H9 (cell line): ENCODE measurements around the gene DPH1. TPM values are rescaled to one million over a fixed set of nuclear protein-coding genes. Genes with fewer than 3 reads are reported as not detected.
A peak's percentile ranks its signal among the peaks of the same experiment; 100 is the strongest.

Experiments used
- DNase-seq: peaks from one replicate; pipeline ENCODE4 v3.0.0-alpha.2; 2017
- H2AFZ ChIP-seq: one replicate; pipeline ENCODE4 v1.6.1; 2013; ENCODE audit warnings: mild to moderate bottlenecking, low read length, control low read depth, moderate library complexity
- H2AK5ac ChIP-seq: 2 replicates; pipeline ENCODE4 v1.6.1; 2013; ENCODE audit warnings: low read length, control low read depth, mixed read lengths; ENCODE audit not compliant: insufficient read length
- H2BK120ac ChIP-seq: one replicate; pipeline ENCODE4 v1.6.1; 2013; ENCODE audit warnings: low read depth, mild to moderate bottlenecking, low read length, control low read depth, inconsistent platforms; ENCODE audit not compliant: poor library complexity, severe bottlenecking
- H2BK12ac ChIP-seq: 2 replicates; pipeline ENCODE4 v1.6.1; 2013; ENCODE audit warnings: low read length, control low read depth, mixed read lengths, low read depth; ENCODE audit not compliant: insufficient read length
- H2BK15ac ChIP-seq: 2 replicates; pipeline ENCODE4 v1.6.1; 2013; ENCODE audit warnings: low read depth, low read length, control low read depth
- H2BK20ac ChIP-seq: one replicate; pipeline ENCODE4 v1.6.1; 2013; ENCODE audit warnings: low read depth, mild to moderate bottlenecking, low read length, control low read depth, inconsistent platforms; ENCODE audit not compliant: poor library complexity, severe bottlenecking
- H2BK5ac ChIP-seq: 2 replicates; pipeline ENCODE4 v1.6.1; 2013; ENCODE audit warnings: low read length, control low read depth, mixed read lengths; ENCODE audit not compliant: insufficient read length
- H3K14ac ChIP-seq: 2 replicates; pipeline ENCODE4 v1.6.1; 2013; ENCODE audit warnings: low read length, control low read depth; ENCODE audit not compliant: insufficient read depth
- H3K18ac ChIP-seq: 2 replicates; pipeline ENCODE4 v1.6.1; 2013; ENCODE audit warnings: low read depth, mild to moderate bottlenecking, mixed read lengths, low read length, control low read depth; ENCODE audit not compliant: insufficient read length
- H3K23ac ChIP-seq: 2 replicates; pipeline ENCODE4 v1.6.1; 2013; ENCODE audit warnings: low read length, control low read depth, mixed read lengths, low read depth; ENCODE audit not compliant: insufficient read length
- H3K23me2 ChIP-seq: 2 replicates; pipeline ENCODE4 v1.6.1; 2013; ENCODE audit warnings: low read depth, mild to moderate bottlenecking, mixed read lengths, low read length, control low read depth; ENCODE audit not compliant: insufficient read length, poor library complexity, severe bottlenecking
- H3K27ac ChIP-seq: 2 replicates; pipeline ENCODE4 v1.5.1; 2013; ENCODE audit warnings: low read length, control low read depth, mixed read lengths, low read depth; ENCODE audit not compliant: insufficient read length
- H3K27me3 ChIP-seq: 2 replicates; pipeline ENCODE4 v1.6.1; 2013; ENCODE audit warnings: low read length, control low read depth, inconsistent platforms; ENCODE audit not compliant: insufficient read depth
- H3K4ac ChIP-seq: 2 replicates; pipeline ENCODE4 v1.6.1; 2013; ENCODE audit warnings: low read depth, mild to moderate bottlenecking, control low read depth, inconsistent platforms, low read length, moderate library complexity
- H3K4me1 ChIP-seq: 2 replicates; pipeline ENCODE4 v1.6.1; 2013; ENCODE audit warnings: low read length, control low read depth, inconsistent platforms; ENCODE audit not compliant: insufficient read depth
- H3K4me2 ChIP-seq: 2 replicates; pipeline ENCODE4 v1.6.1; 2013; ENCODE audit warnings: low read length, control low read depth, mixed read lengths; ENCODE audit not compliant: insufficient read length, insufficient read depth
- H3K56ac ChIP-seq: 2 replicates; pipeline ENCODE4 v1.6.1; 2013; ENCODE audit warnings: low read depth, mild to moderate bottlenecking, mixed read lengths, low read length, control low read depth; ENCODE audit not compliant: insufficient read length
- H3K79me1 ChIP-seq: 2 replicates; pipeline ENCODE4 v1.6.1; 2013; ENCODE audit warnings: low read depth, mild to moderate bottlenecking, moderate library complexity, low read length, control low read depth, inconsistent platforms; ENCODE audit not compliant: insufficient read depth, poor library complexity, severe bottlenecking
- H3K79me2 ChIP-seq: 2 replicates; pipeline ENCODE4 v1.6.1; 2013; ENCODE audit warnings: low read length, control low read depth, inconsistent platforms; ENCODE audit not compliant: insufficient read depth
- H3K9ac ChIP-seq: 2 replicates; pipeline ENCODE4 v1.6.1; 2013; ENCODE audit warnings: low read length, control low read depth, mixed read lengths; ENCODE audit not compliant: insufficient read length; ENCODE audit errors: extremely low read depth
- H3K9me3 ChIP-seq: one replicate; pipeline ENCODE4 v1.6.1; 2013; ENCODE audit warnings: low read depth, low read length, inconsistent platforms; ENCODE audit not compliant: control insufficient read depth
- H3T11ph ChIP-seq: one replicate; pipeline ENCODE4 v1.6.1; 2013; ENCODE audit warnings: mild to moderate bottlenecking, low read length, control low read depth, inconsistent platforms
- H4K20me1 ChIP-seq: one replicate; pipeline ENCODE4 v1.6.1; 2013; ENCODE audit not compliant: control insufficient read depth, insufficient read length, insufficient read depth
- H4K5ac ChIP-seq: 2 replicates; pipeline ENCODE4 v1.6.1; 2013; ENCODE audit warnings: low read depth, mild to moderate bottlenecking, mixed read lengths, low read length, control low read depth; ENCODE audit not compliant: insufficient read length
- H4K8ac ChIP-seq: replicated peaks from 2 replicates; pipeline ENCODE4 v1.6.1; 2013; ENCODE audit warnings: low read length, control low read depth, mixed read lengths, low read depth; ENCODE audit not compliant: insufficient read length
- H4K91ac ChIP-seq: 2 replicates; pipeline ENCODE4 v1.6.1; 2013; ENCODE audit warnings: low read depth, mild to moderate bottlenecking, moderate library complexity, mixed read lengths, low read length, control low read depth; ENCODE audit not compliant: insufficient read length
- H3K27ac Mint-ChIP-seq, 3 experiments: 2 replicates in 2 of 3; 3 replicates in 1 of 3; pipeline ENCODE4 v1.8.0; 2020 to 2021; ENCODE audit warnings: mixed read lengths in 3 of 3, mild to moderate bottlenecking in 1 of 3, moderate library complexity in 1 of 3
- H3K27me3 Mint-ChIP-seq: 2 replicates; pipeline ENCODE4 v1.8.0; 2021; ENCODE audit warnings: low read depth, mild to moderate bottlenecking, moderate library complexity, mixed read lengths
- H3K36me3 Mint-ChIP-seq, 3 experiments: 2 replicates in 2 of 3; 3 replicates in 1 of 3; pipeline ENCODE4 v1.8.0; 2020 to 2021; ENCODE audit warnings: low read depth in 3 of 3, mixed read lengths in 3 of 3; ENCODE audit not compliant: insufficient read depth in 1 of 3
- H3K4me1 Mint-ChIP-seq, 2 experiments: 2 replicates each; pipeline ENCODE4 v1.8.0; 2020; ENCODE audit warnings: mixed read lengths in 2 of 2
- H3K4me3 Mint-ChIP-seq, 2 experiments: 2 replicates in 1 of 2; 3 replicates in 1 of 2; pipeline ENCODE4 v1.8.0; 2020 to 2021; ENCODE audit warnings: mild to moderate bottlenecking in 2 of 2, mixed read lengths in 2 of 2, moderate library complexity in 1 of 2
- H3K9me3 Mint-ChIP-seq, 2 experiments: 2 replicates in 1 of 2; 3 replicates in 1 of 2; pipeline ENCODE4 v1.8.0; 2020; ENCODE audit warnings: mild to moderate bottlenecking in 2 of 2, mixed read lengths in 2 of 2, moderate library complexity in 1 of 2
- CTCF ChIP-seq: fragments of 200-600 bp; sonication (generic); conservative IDR thresholded peaks from 3 replicates; pipeline ENCODE4 v1.8.0; 2021; ENCODE audit warnings: antibody characterized with exemption, mild to moderate bottlenecking
- WGBS: extraction: QIAGEN DNeasy Blood & Tissue Kit; methylation state at CpG from one replicate; pipeline ENCODE4 v1.1.7; 2013; ENCODE audit warnings: missing lambda C conversion rate, low lambda C conversion rate, mixed read lengths; ENCODE audit not compliant: insufficient read length; ENCODE audit errors: extremely low coverage; 5-methylcytosine and 5-hydroxymethylcytosine counted together
- total RNA-seq: library from RNA; stranded (reverse); gene quantifications from 2 replicates; pipeline ENCODE4 v1.2.1, GENCODE V29; 2021

The DPH1 gene
- total RNA-seq, 1 experiment from 2014 or later: 27.5 TPM

DNA sequence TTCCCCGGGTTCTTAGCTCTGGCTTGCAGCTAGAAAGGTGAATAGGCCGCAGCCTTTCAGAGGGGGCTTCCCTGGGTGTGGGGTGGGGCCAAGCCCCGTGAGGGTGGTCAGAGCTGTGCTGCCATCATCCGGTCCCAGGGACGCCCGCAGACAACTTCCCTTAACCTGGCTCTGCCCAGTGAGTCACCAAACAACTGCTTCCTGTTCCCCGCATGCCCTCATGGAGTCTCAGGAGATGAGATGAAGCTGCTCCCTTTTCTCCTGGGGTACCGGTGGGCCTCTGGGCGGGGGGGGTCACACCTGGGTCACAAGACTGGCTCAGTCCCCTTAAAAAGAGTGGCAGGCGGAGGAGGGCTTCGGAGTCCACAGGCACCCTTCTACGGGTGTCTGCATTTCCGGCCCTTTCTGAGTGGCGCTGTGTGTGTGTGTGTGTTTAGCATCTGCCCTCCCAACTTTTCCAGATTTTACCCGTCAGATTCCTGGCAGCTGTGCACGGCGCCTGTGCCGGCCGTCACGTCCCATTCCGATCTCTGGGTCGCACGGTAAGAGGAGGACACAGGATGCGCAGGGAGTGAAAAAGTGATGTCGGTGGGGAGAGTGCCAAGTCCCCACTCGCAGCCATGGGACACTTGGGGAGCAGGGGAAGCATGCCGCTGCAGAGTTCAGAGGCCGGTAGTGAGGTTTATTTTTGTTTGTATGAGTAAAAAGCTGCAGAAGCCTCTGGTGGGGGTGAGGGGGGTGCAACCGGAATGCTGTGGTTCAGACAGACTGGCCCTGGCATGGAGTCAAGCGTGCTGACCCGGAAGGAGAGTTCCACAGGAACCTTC is 41.7 kb downstream of the DPH1 start:
- no peaks in the 10 kb centered on the region for H3K9me3 Mint-ChIP-seq
- Histone ChIP-seq H3K79me2 (no peaks in the 10 kb centered on the region), H2BK12ac (no peak overlapping the region), H3K23ac (no peak overlapping the region), H2AK5ac (no peak overlapping the region), H4K5ac (no peak overlapping the region), H3K79me1 (no peaks in the 10 kb centered on the region), H4K91ac (no peak overlapping the region), H3K4ac (no peak overlapping the region), H4K20me1 (no peaks in the 10 kb centered on the region), H2BK5ac (no peak overlapping the region), H3K4me2 (no peak overlapping the region), H3K27me3 (no peaks in the 10 kb centered on the region), H3K9me3 (no peaks in the 10 kb centered on the region), H3K4me1 (no peaks in the 10 kb centered on the region), H2AFZ (no peak overlapping the region), H3K18ac (no peak overlapping the region), H4K8ac (no peak overlapping the region), H2BK20ac (no peak overlapping the region), H3K9ac (no peak overlapping the region), H2BK120ac (no peak overlapping the region), H3K14ac (no peak overlapping the region), H2BK15ac (no peak overlapping the region), H3T11ph (no peak overlapping the region), H3K27ac (no peak overlapping the region), H3K23me2 (no peaks in the 10 kb centered on the region), H3K56ac (no peak overlapping the region)
- no CpG with 5 or more reads among the region's 31 CpGs for WGBS
- peaks cover 3 to 24% (median 6%) of the 10 kb centered on the region in 3 experiments; a peak in 5 of 7 replicates for H3K36me3 Mint-ChIP-seq
- no peak for DNase-seq
- no peak overlapping the region; a peak in 1 of 5 replicates for H3K4me3 Mint-ChIP-seq
- peaks cover 31 to 36% of the 10 kb centered on the region in 2 experiments for H3K4me1 Mint-ChIP-seq
- no peak for TF ChIP-seq CTCF
- peak overlapping the region in 2 of 3 experiments; percentile 70 to 93; a peak in 3 of 7 replicates for H3K27ac Mint-ChIP-seq
- H3K27me3 Mint-ChIP-seq: no peaks in the 10 kb centered on the region
